ENCODE results near the gene SDK2. TPM values are rescaled to one million over a fixed set of nuclear protein-coding genes. Genes with fewer than 3 reads are reported as not detected.

The SDK2 gene
- total and polyA plus RNA-seq, 4 donors = 0.15 to 5.3 (median 2.5) TPM

- Histone ChIP-seq H3K4me1 (ENCODE audit: control insufficient read depth in 1 of 2, insufficient read depth in 2 of 2, low read length in 2 of 2) (no peaks in the 10 kb centered on the region), H3K36me3 (ENCODE audit: control insufficient read depth in 1 of 2, insufficient read depth in 2 of 2, low read length in 1 of 2) (no peaks in the 10 kb centered on the region), H3K27me3 (ENCODE audit: control insufficient read depth in 1 of 2, insufficient read depth in 2 of 2, low read length in 1 of 2) (no peaks in the 10 kb centered on the region), H3K4me3 (ENCODE audit: low read length in 2 of 2) (no peak overlapping the region), H3K27ac (ENCODE audit: low read depth in 1 of 2, low read length in 2 of 2) (no peak overlapping the region), H3K9me3 (ENCODE audit: control insufficient read depth, low read length) (peaks cover 1% of the 10 kb centered on the region)
- no peak for DNase-seq
- 91 to 92% methylated on average over 7 of the region's 7 CpGs for WGBS, 2 donors
- intact Hi-C loops (cut with DNase I) = no loop called here
- no peak for ATAC-seq (ENCODE audit: low FRiP score)
Observed at GRCh38 chr17:73489333-73489732, 154.9 kb downstream of the SDK2 start.

DNA sequence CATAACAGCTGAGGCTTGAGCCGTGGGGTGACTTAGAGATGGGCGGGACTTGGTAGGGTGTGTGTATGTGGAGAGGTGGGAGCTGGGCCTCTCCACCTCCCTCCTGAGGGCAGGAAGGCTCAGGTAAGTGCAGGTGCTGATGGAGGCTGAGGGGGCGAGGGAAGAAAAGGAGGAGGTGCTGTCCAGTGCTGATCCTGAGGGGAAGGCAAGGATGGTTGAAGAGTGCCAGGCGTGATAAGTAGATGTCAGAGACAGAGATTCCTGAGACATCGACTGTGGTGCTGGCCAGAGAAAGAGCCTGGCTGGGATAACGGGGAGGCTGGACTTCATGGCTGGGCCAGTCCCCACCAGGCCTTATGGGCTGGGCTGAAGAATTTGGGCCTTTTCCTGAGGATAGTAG lies 159.1 kb downstream of the SDK2 start:
- intact Hi-C loops (cut with DNase I) = loop anchor here in 1 of 2 donors (2.0 kb wide), 1 partner anchor 34 kb away; no protein-coding TSS in a partner anchor
- H3K4me3 ChIP-seq (ENCODE audit: low read length in 2 of 2) = no peak overlapping the region
- H3K27me3 ChIP-seq (ENCODE audit: control insufficient read depth in 1 of 2, insufficient read depth in 2 of 2, low read length in 1 of 2) = no peaks in the 10 kb centered on the region
- ATAC-seq (ENCODE audit: low FRiP score) = no peak
- H3K27ac ChIP-seq (ENCODE audit: low read depth in 1 of 2, low read length in 2 of 2) = no peak overlapping the region
- H3K9me3 ChIP-seq (ENCODE audit: control insufficient read depth, low read length) = peaks cover 1% of the 10 kb centered on the region
- DNase-seq = no peak
- WGBS, 2 donors = 81 to 97% methylated on average over 6 of the region's 6 CpGs
- no peaks in the 10 kb centered on the region for H3K4me1 ChIP-seq (ENCODE audit: control insufficient read depth in 1 of 2, insufficient read depth in 2 of 2, low read length in 2 of 2)
- no peaks in the 10 kb centered on the region for H3K36me3 ChIP-seq (ENCODE audit: control insufficient read depth in 1 of 2, insufficient read depth in 2 of 2, low read length in 1 of 2)

- Histone ChIP-seq H3K27ac (ENCODE audit: low read depth in 1 of 2, low read length in 2 of 2) (no peak overlapping the region), H3K9me3 (ENCODE audit: control insufficient read depth, low read length) (peaks cover 1% of the 10 kb centered on the region), H3K36me3 (ENCODE audit: control insufficient read depth in 1 of 2, insufficient read depth in 2 of 2, low read length in 1 of 2) (no peaks in the 10 kb centered on the region), H3K27me3 (ENCODE audit: control insufficient read depth in 1 of 2, insufficient read depth in 2 of 2, low read length in 1 of 2) (no peaks in the 10 kb centered on the region), H3K4me3 (ENCODE audit: low read length in 2 of 2) (no peak overlapping the region), H3K4me1 (ENCODE audit: control insufficient read depth in 1 of 2, insufficient read depth in 2 of 2, low read length in 2 of 2) (no peaks in the 10 kb centered on the region)
- intact Hi-C loops (cut with DNase I) = no loop called here
- WGBS, 2 donors = 79 to 82% methylated on average over 10 of the region's 10 CpGs
- ATAC-seq (ENCODE audit: low FRiP score) = no peak
- DNase-seq = no peak
Observed at GRCh38 chr17:73482894-73483293, 161.4 kb downstream of the SDK2 start.

DNA sequence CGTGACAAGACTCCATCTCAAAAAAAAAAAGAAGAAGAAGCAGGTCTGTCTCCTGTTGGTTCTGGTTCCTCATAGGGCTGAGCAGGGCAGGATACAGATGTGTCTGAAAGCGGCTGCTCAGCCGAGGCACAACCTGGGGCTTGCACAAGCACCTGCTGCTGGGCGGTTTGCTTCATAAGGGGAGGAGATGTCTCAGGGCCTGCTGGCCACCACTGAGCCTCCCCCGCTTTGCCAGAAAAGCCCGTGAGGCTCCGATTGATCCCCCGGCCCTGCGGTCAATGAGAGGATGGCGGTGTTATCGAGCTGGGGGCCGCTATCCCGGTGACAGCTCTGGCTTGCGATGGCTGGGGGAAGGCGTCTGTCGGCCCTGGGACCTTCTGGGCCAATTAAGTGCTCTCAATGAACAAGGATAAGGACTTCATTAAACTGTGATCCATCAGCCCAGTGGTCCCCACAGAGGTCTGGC lies 162.0 kb downstream of the SDK2 start:
- intact Hi-C loops (cut with DNase I) = no loop called here

GRCh38 chr17:73481676-73482075 lies 162.6 kb downstream of the SDK2 start:
- Histone ChIP-seq H3K27me3 (ENCODE audit: control insufficient read depth in 1 of 2, insufficient read depth in 2 of 2, low read length in 1 of 2) (no peaks in the 10 kb centered on the region), H3K4me1 (ENCODE audit: control insufficient read depth in 1 of 2, insufficient read depth in 2 of 2, low read length in 2 of 2) (no peaks in the 10 kb centered on the region), H3K27ac (ENCODE audit: low read depth in 1 of 2, low read length in 2 of 2) (no peak overlapping the region), H3K4me3 (ENCODE audit: low read length in 2 of 2) (no peak overlapping the region), H3K36me3 (ENCODE audit: control insufficient read depth in 1 of 2, insufficient read depth in 2 of 2, low read length in 1 of 2) (no peaks in the 10 kb centered on the region), H3K9me3 (ENCODE audit: control insufficient read depth, low read length) (peaks cover 1% of the 10 kb centered on the region)
- DNase-seq = no peak
- no peak for ATAC-seq (ENCODE audit: low FRiP score)
- WGBS, 2 donors = 86 to 93% methylated on average over 12 of the region's 12 CpGs
- intact Hi-C loops (cut with DNase I) = no loop called here

More for the DNA sequence above, 162.0 kb downstream of the SDK2 start:
- Histone ChIP-seq H3K27ac (ENCODE audit: low read depth in 1 of 2, low read length in 2 of 2) (no peak overlapping the region), H3K27me3 (ENCODE audit: control insufficient read depth in 1 of 2, insufficient read depth in 2 of 2, low read length in 1 of 2) (no peaks in the 10 kb centered on the region), H3K9me3 (ENCODE audit: control insufficient read depth, low read length) (peaks cover 1% of the 10 kb centered on the region), H3K36me3 (ENCODE audit: control insufficient read depth in 1 of 2, insufficient read depth in 2 of 2, low read length in 1 of 2) (no peaks in the 10 kb centered on the region), H3K4me1 (ENCODE audit: control insufficient read depth in 1 of 2, insufficient read depth in 2 of 2, low read length in 2 of 2) (no peaks in the 10 kb centered on the region), H3K4me3 (ENCODE audit: low read length in 2 of 2) (no peak overlapping the region)
- no peak for DNase-seq
- ATAC-seq (ENCODE audit: low FRiP score) = no peak
- 94 to 97% methylated on average over 16 of the region's 16 CpGs for WGBS, 2 donors

DNA sequence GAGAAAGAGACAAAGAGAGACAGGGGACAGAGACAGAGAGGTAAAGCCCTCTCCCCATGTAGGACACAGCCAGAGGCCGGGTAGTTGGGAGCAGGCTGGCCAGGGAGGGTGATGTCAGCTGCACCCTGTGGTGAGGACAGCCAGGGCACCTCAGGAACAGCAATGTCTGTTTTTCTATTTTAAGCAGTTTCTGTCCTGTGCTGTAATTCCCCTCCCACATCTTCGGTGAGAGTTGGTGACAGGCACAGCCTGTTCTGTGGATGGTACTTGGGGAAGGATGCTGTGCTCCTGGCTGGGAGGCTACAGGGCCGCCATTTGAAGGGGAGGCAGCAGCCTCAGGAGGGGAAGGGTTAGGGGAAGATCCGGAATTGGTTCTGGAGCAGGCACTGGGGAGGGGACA lies 163.5 kb downstream of the SDK2 start:
- H3K4me3 ChIP-seq (ENCODE audit: low read length in 2 of 2) = no peak overlapping the region
- H3K27ac ChIP-seq (ENCODE audit: low read depth in 1 of 2, low read length in 2 of 2) = no peak overlapping the region
- no peaks in the 10 kb centered on the region for H3K27me3 ChIP-seq (ENCODE audit: control insufficient read depth in 1 of 2, insufficient read depth in 2 of 2, low read length in 1 of 2)
- intact Hi-C loops (cut with DNase I) = no loop called here
- no peaks in the 10 kb centered on the region for H3K4me1 ChIP-seq (ENCODE audit: control insufficient read depth in 1 of 2, insufficient read depth in 2 of 2, low read length in 2 of 2)
- DNase-seq = no peak
- no peaks in the 10 kb centered on the region for H3K36me3 ChIP-seq (ENCODE audit: control insufficient read depth in 1 of 2, insufficient read depth in 2 of 2, low read length in 1 of 2)
- WGBS, 2 donors = 60 to 68% methylated on average over 4 of the region's 4 CpGs
- peaks cover 1% of the 10 kb centered on the region for H3K9me3 ChIP-seq (ENCODE audit: control insufficient read depth, low read length)
- no peak for ATAC-seq (ENCODE audit: low FRiP score)

DNA sequence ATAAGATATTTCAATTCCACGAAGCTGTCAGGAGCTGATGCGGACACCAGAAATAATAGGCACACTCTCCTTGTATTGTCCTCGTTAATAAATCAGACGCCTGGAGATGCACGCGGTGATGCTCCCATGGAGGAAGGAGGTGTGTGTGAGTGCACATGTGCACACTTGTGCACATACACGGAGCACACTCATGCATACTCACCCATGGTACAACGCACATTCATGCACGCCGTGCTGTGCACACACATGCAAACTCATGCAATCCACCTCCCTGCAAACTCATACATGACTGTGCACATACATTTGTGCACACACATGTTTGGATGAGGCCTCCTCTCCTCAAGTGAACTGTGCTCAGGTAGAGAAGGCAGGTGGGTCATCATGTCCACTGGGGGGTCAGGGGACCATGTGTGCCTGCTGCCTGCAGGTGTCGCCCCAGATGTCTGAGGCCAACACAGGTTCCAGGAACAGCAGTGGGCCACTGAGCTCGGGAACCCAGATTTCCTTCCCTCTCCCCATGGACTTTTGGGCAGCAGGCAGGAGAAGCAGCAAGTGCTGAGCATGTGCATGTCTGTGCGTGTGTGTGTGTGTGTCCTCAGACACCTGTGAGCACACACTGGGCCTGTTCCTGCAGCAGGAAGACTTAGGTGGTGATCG lies 165.3 kb downstream of the SDK2 start:
- H3K27me3 ChIP-seq (ENCODE audit: control insufficient read depth in 1 of 2, insufficient read depth in 2 of 2, low read length in 1 of 2) = no peaks in the 10 kb centered on the region
- DNase-seq (no peak), ATAC-seq (ENCODE audit: low FRiP score) (no peak)
- no peak overlapping the region for H3K4me3 ChIP-seq (ENCODE audit: low read length in 2 of 2)
- no peaks in the 10 kb centered on the region for H3K4me1 ChIP-seq (ENCODE audit: control insufficient read depth in 1 of 2, insufficient read depth in 2 of 2, low read length in 2 of 2)
- no peak overlapping the region for H3K27ac ChIP-seq (ENCODE audit: low read depth in 1 of 2, low read length in 2 of 2)
- H3K36me3 ChIP-seq (ENCODE audit: control insufficient read depth in 1 of 2, insufficient read depth in 2 of 2, low read length in 1 of 2) = no peaks in the 10 kb centered on the region
- 91 to 95% methylated on average over 14 of the region's 14 CpGs for WGBS, 2 donors
- intact Hi-C loops (cut with DNase I) = no loop called here
- no peaks in the 10 kb centered on the region for H3K9me3 ChIP-seq (ENCODE audit: control insufficient read depth, low read length)

- no peaks in the 10 kb centered on the region for H3K27me3 ChIP-seq (ENCODE audit: control insufficient read depth in 1 of 2, insufficient read depth in 2 of 2, low read length in 1 of 2)
- DNase-seq = no peak
- no peaks in the 10 kb centered on the region for H3K4me1 ChIP-seq (ENCODE audit: control insufficient read depth in 1 of 2, insufficient read depth in 2 of 2, low read length in 2 of 2)
- H3K4me3 ChIP-seq (ENCODE audit: low read length in 2 of 2) = no peak overlapping the region
- ATAC-seq (ENCODE audit: low FRiP score) = no peak
- H3K27ac ChIP-seq (ENCODE audit: low read depth in 1 of 2, low read length in 2 of 2) = no peak overlapping the region
- no peaks in the 10 kb centered on the region for H3K36me3 ChIP-seq (ENCODE audit: control insufficient read depth in 1 of 2, insufficient read depth in 2 of 2, low read length in 1 of 2)
- 89 to 92% methylated on average over 11 of the region's 11 CpGs for WGBS, 2 donors
- intact Hi-C loops (cut with DNase I) = no loop called here
- H3K9me3 ChIP-seq (ENCODE audit: control insufficient read depth, low read length) = no peaks in the 10 kb centered on the region
Observed at GRCh38 chr17:73478334-73478733, 165.9 kb downstream of the SDK2 start.

DNA sequence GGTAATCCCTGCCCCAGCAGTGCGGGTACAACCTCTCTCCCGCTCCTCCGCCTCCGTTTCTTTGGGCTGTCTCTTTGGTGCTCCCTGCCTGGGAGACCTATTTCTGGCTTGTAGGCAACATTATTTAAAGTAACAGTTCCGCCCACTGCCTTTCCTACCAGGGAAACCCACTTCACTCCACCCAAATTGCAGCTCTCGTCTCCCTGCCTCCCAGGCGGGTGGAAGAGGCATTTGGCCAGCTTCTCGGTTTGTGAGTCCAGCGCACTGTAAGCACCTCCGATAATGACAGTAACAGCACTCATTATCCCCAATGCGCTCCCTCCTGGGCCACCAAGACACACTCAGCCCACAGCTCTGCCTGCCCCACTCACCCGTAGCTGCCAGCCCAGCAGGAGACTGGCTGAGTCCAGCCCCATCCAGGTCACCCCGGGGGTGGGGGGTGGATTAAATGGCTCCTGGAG lies 167.3 kb downstream of the SDK2 start:
- Histone ChIP-seq H3K9me3 (ENCODE audit: control insufficient read depth, low read length) (no peaks in the 10 kb centered on the region), H3K27ac (ENCODE audit: low read depth in 1 of 2, low read length in 2 of 2) (no peak overlapping the region), H3K4me3 (ENCODE audit: low read length in 2 of 2) (no peak overlapping the region), H3K27me3 (ENCODE audit: control insufficient read depth in 1 of 2, insufficient read depth in 2 of 2, low read length in 1 of 2) (no peaks in the 10 kb centered on the region), H3K36me3 (ENCODE audit: control insufficient read depth in 1 of 2, insufficient read depth in 2 of 2, low read length in 1 of 2) (no peaks in the 10 kb centered on the region), H3K4me1 (ENCODE audit: control insufficient read depth in 1 of 2, insufficient read depth in 2 of 2, low read length in 2 of 2) (no peaks in the 10 kb centered on the region)
- ATAC-seq (ENCODE audit: low FRiP score) (no peak), DNase-seq (no peak)
- WGBS, 2 donors = 7 to 13% methylated on average over 13 of the region's 13 CpGs
- intact Hi-C loops (cut with DNase I) = no loop called here
